ENCODE results near the gene CHURC1.

CHURC1 gene

DNA sequence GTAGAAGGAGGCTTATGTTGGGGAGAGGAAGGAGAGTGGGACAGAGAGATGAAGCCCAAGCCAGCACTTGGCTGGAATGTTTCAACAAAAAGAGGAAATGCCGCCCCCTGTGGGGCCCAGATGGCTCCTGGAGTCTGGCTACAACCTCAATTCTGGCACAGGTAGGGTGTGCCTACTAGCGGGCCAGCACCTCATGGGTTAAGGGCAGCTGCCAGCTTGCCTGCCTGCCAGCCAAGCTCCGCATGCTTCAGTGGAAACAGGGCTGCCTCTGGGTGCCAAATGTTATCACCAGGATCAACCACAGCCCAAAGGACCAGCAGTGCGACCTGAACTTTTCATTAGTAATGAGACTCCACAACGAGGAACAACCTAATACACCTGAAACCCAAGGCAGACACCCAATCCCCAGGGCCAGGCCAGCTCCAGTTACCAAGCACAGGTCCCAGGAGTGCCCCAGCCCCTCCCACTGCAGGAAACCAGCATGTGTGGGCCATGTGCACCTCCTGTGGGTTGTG is 46.6 kb downstream of the CHURC1 start:
- DNase-seq: no peak

DNA sequence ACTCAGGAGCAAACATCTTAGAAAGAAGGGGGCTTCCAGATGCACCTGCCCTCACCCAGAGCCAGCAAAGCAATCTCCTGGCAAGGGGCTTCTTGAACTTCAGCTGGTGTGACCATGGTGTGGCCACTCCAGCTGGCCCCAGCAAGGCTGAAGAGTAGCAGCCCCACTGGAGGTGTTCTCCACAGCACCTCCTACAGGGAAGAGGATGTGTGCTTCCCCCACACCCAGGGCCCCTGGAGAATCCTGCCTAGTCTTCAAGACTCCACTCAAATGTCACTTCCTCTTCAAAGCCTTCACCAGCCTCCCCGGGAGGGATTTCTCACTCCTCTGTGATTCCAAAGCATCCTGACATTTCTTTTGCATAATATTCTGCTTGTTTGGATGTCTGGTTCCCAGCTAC is 49.4 kb downstream of the CHURC1 start:
- no peak for DNase-seq

DNA sequence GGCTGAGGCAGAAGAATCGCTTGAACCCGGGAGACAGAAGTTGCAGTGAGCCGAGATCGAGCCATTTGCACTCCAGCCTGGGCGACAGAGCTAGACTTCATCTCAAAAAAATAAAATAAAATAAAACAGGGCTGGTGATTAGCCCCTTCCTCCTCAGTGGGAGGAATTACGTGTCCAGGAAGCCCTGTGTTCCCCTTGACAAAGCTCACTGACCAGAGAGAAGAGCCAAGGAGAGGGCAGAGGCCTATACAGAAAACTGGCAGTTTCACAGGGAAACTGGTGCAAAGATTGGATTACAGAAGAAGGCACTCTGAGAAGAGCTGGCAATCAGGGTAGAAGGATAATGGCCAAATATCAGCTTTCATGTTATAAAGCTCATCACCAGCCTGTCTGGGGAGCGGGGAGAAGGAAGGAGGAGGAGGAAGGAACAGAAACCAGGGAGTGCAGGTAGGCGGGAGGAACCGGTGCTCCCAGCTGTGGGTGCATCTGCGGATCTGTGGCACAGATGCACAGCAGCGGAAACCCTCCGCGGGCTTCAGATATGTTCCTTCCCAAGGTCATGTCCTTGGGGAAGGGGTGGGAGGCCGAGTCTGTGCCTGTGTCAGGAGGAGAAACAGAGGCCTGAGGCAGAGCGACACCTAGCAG is 51.2 kb downstream of the CHURC1 start:
- no peak for DNase-seq

DNA sequence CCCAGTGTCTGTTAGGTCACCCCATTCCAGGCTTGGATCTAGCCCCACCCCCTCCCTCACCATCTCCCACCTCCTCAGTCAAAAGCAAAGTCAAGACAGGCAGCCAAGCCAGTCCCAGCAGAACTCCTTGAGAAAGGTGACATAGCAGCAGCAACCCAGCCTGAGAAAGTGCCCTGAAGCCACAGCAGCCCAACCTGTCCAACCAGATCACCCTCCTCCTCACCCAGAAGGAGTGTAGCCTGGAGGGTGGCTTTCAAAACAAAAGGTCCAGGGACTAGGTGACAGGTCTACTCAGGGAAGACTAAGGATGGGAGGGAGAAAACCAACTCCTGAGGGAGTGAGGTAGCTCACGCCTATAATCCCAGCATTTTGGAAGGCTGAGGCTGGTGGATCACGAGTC is 52.7 kb downstream of the CHURC1 start:
- no peak for DNase-seq

DNA sequence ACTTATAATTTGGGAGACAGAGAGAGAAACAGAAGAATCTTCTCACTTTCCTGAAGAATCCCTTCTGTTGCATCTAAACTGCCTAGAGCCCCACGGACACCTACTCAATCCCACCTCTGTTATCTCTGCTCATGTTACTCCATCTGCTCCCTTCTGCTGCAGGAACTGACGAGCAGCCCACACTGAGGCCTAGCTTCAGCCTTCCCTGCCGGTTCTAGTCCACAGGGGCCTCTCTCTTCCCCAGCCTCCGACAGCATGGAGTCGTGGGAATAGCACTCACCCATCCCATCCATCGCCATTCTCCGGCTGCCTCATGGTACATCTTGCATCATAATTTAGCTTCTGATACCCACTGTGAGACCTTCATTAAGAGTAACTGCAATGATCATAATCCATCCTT is 53.9 kb downstream of the CHURC1 start:
- DNase-seq: no peak

DNA sequence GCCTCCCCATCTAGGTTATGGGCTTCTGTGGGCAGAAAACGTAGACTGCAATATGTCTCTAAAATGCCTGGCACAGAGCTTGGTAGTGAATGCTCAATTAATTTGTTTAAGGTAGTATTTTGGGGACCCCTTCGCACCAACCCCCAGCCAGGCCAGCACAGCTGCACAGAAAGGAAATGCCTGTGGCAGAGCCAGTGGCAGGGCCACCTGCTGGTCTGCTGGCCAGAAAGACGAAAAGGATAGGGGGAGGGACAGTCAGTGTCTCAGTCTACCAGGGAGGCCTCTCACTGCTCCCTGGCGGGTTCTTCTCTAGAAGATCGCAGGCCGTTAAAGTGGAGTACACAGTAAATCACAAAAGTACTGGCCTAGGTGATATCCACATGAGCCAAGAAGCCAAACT is 54.4 kb downstream of the CHURC1 start:
- no peak for DNase-seq

DNA sequence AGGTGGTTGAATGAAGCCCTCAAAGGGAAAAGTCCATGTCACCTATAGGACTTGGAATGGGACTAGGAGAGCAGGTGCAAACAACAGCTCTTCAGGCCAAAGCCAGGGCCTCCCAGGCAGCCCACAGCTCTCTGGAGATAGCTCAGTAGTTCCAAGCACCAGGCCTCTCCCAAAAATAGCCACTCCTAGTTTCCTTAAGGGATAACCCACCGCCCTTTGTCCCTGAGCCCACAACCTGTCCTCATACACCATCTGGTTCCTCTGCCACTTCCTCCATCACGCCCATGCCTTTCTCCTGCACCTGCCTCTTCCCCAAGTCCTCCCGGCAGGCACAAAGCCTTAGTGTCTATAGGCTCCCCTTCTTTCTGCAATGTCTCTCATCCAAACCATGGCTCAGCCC is 55.8 kb downstream of the CHURC1 start:
- no peak for DNase-seq

DNA sequence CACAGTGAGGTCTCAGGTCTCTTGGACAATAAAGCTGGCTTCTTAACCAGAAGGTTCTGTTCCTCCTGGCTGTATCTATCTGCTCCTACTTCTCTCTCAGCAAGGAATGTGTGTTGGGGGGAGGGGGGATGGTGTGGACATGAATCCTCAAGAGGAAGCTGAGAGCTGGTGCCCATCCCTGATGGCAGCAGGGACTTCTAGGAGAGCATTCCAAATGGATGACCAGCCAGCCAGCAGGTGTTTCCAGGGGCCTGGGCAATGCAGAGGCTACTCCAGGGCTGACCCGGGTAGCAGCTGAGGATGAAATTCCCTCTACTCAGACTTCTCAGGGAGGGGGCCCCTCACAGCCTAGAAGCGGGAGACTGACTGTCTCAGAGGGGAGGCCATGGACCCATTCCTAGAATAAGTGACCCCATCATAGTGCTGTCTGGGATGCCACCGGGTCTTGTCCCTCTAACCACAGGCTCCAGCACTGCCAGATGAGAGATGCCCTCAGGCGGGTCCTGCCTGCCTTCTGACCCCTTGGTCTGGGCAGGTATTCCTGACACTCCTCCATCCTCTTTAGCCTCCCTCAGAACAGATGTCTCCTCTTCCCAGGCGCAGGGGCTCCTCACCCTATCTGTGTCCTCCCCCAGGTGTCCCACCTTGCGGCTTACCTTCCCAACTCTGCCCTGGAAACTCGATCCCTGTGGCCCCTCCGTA is 56.7 kb downstream of the CHURC1 start:
- no peak for DNase-seq

DNA sequence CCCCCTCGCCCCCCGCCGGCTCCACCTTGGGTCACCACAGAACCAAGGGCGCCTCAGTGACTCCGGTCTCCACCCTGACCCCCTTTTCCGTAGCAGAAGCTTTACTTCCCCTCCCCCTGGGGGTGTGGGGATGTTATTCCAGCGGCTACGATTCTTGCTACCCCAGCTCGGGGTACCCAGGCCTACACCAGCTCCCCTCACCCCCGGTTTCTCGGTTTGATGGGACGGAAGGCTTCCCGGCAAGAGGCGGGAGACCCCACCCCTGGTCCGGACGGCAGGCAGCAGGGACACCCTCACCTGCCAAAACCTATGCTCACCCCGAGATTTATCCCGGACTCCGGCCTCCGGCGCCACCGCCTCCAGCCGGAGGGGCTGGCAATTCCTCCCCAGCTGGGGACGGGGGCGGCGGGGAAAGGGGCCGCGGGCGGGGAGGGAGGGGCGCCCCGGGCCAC is 57.3 kb downstream of the CHURC1 start:
- no peak for DNase-seq

DNA sequence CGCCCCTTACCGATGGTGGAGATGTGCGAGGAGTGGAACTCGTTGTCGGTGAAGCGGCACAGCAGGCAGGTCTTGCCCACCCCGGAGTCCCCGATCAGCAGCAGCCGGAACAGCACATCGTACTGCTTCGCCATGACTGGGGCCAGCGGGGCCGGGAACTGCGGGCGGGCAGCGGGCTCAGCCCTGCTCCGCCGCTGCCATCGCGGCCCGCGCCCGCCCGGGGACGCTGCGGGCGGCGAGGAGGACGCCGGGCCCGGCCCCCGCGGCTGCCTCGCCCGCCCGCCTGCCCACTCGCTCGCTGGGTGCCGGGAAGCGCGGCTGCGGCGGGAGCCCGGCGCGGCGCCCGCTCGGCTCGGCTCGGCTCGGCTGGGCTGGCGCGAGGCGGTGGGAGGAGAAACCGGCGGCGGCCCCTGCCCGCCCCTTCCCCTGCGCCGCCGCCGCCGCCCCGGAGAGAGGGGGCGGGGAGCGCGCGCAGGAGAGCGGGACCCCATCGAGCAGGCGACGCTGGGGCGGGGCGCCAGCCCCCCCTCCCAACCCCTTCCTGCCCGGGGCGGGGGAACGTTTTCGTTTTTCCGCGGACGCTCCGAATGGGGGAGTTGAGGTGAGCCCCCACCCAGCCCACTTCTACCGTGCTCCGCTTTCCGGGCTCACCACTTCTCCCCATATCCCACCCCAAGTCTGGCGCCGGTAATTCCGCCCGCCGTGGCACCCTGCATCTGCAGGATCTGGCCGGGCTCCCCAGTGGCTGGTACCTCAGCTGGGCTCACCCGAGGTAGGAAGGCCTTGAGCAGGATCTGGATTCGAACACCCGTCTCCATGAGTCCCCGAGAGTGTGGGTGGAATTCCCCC is 57.9 kb downstream of the CHURC1 start, which contains the start of gene RAB15:
Gene RAB15, minus strand, starts transcription at position 394 of the 849 bp plus-strand sequence. Its CDS starts 260 bp downstream, at position 134.
- DNase-seq: peak; percentile 18

DNA sequence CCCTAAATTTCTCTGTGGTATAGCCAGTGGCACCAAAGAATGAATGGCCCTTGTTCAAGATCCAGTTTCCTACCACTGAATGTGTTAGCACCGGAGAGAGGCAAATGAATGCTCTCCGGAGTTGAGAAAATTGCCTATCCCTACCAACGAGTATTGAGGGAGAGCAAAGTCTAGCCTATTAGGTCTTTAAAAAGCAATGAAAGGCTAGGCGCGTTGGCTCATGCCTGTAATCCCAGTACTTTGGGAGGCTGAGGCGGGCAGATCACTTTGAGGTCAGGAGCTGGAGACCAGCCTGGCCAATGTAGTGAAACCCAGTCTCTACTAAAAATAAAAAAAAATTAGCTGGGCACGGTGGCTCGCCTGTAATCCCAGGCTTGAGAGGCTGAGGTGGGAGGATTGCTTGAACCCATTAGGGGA is 58.8 kb downstream of the CHURC1 start:
- no peak for DNase-seq

DNA sequence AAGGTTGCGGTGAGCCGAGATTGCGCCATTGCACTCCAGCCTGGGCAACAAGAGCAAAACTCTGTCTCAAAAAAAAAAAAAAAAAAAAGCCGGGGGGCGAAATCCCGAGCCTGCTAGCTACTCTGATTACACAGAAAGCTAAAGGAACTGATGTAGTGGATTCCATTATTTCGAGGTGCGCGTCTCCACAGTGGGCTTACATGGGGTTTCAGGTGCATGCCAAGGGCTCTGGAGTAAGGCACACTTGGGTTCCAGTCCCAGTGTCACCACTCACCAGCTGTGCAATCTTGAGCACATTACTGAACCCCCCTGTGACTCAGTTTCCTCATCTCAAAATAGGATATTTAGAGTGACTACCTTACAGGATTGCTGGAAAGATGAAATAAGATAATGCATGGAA is 59.6 kb downstream of the CHURC1 start:
- DNase-seq: no peak

DNA sequence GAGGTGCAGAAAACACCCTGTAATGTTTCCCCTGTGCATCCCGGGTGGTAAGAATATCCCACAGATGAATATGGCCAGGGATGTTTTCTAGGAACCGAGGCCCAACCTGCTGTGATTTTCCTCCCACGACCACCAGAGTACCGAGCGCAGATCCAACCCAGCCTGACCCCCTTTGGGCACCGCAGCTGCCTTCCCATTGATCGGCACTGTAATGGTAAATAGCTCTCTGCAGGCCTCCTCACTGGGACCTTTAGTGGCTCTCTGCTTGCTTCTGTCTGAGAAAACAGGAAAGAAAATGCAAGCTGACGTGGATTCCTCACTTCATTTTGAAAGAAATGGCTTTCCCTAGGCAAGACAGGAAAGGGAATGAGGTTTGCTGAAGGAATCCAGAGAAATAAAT is 60.3 kb downstream of the CHURC1 start:
- DNase-seq: no peak

DNA sequence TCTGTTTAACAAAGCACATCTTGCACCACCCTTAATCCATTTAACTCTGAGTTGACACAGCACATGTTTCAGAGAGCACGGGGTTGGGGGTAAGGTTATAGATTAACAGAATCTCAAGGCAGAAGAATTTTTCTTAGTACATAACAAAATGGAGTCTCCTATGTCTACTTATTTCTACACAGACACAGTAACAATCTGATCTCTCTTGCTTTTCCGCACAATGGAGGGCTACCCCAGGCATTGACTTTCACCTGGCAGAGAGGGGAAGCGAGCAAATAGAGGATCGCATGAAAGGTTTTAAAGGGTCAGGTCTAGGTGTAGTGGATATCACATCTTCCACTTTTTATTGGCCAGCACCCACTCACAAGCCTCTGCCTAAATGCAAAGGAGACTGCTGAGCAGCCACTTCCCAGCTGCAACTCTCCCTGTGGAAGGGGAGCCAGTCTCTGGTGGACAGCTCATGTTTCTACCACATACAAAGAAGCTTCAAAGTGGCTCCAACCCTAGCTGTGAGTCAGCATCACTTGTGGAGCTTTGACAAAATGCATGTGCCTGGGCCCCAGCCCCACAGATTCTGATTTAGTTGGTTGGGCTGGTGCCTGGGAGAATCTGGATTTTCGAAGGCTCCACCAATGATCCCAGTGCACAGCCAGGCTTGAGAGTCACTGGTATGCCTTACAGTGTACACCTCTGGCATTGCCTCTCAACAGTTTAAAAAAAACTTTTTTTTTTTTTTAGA is 65.2 kb downstream of the CHURC1 start:
- DNase-seq: no peak

DNA sequence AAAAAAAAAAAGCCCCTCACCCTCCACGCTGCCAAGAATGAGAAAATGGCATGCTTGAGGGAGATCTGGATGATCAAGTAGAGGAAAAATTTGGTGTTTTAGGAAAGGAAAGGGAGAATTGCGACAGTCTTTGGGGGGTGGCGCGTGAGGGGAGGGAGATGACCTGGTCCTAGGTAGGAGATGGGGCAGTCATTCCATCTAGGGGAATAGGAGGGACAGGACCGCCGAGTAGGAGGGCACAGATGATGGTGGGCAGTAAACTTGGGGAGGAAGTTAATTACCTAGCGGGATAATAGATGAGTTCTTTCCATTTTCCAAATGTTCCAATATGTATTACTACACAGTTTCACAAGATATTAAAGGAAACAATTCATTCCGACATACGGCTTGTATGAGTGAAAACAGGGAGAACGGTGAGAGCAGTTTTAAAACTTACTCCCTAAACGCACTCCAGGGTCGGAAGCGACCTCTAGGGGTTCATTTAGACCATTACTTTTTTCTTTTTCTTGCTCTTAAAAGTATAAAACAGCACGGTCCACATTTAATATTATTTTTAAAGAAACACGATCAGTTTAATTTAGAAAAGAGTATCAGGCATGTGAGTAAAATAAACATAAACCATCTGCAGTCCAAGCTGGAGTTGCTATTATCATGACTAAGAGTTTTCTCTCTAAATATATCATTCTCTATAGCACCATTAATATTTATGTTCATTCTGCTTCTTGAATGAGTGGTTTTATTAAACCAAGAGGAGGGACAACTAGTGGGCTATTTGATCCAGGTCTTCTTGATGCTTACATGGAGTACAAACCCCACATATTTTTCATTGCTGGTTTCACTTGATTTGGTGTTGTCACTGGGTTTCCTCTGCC is 69.4 kb downstream of the CHURC1 start:
- DNase-seq: peak; percentile 60

Measured in activated CD4-positive, alpha-beta T cell treated with anti-CD3 and anti-CD28 coated beads, Interleukin-2, amount 50 U/mL, for 16 hours (primary cell).